HEK293 (cell line): ENCODE data around the gene SCIMP.
A peak's percentile ranks its signal among the peaks of the same experiment; 100 is the strongest.
"Not testable (repeated sequence)": the region's sequence is repeated elsewhere in the genome, so short reads cannot be mapped to it uniquely, and the experiment has no call there.

ENCODE experiments used
- CTCF ChIA-PET: fragments of 350-600 bp; formaldehyde crosslinking; extraction: SDS; loops from one replicate; lab custom pipeline; 2021; ENCODE audit warnings: antibody characterized with exemption; lab: Yijun Ruan, JAX
- POLR2A ChIA-PET: fragments of 300-600 bp; formaldehyde crosslinking; extraction: SDS; loops from one replicate; lab custom pipeline; 2020; ENCODE audit warnings: antibody characterized with exemption, inconsistent platforms; lab: Yijun Ruan, JAX
- H3K27ac ChIP-seq: fragments of 200-500 bp; sonication (Bioruptor generic); 2 replicates; pipeline ENCODE4 v1.5.1; 2014; ENCODE audit warnings: low read depth, low read length, control low read depth, inconsistent platforms; ENCODE audit errors: extremely low read depth
- H3K36me3 ChIP-seq, 2 experiments: fragments of 200-500 bp in 1 of 2; sonication (Bioruptor generic) in 1 of 2; 1 replicate in 1 of 2; 2 replicates in 1 of 2; pipeline ENCODE4 v1.5.1; 2014 to 2017; ENCODE audit warnings: inconsistent platforms in 2 of 2, low read length in 2 of 2; ENCODE audit not compliant: control insufficient read depth in 2 of 2, insufficient read depth in 1 of 2
- H3K4me1 ChIP-seq: fragments of 200-500 bp; sonication (Bioruptor generic); 2 replicates; pipeline ENCODE4 v1.5.1; 2014; ENCODE audit warnings: mild to moderate bottlenecking, low read length, inconsistent platforms; ENCODE audit not compliant: control insufficient read depth, insufficient read depth
- H3K4me3 ChIP-seq: 2 replicates; pipeline ENCODE4 v1.5.1; 2011; ENCODE audit warnings: low read depth, mild to moderate bottlenecking, control low read depth, low read length, moderate library complexity
- H3K9me3 ChIP-seq: fragments of 200-500 bp; sonication (Bioruptor generic); 2 replicates; pipeline ENCODE4 v1.5.1; 2014; ENCODE audit warnings: low read depth, low read length, inconsistent platforms; ENCODE audit not compliant: control insufficient read depth, insufficient read depth
- EGR2 ChIP-seq: fragments of 450-650 bp; formaldehyde crosslinking; IDR thresholded peaks from 2 replicates; pipeline ENCODE4 v1.5.1; 2016; ENCODE audit warnings: low read depth, missing biosample characterization, missing genetic modification characterization
- PRDM1 ChIP-seq: fragments of 450-650 bp; formaldehyde crosslinking; IDR thresholded peaks from 2 replicates; pipeline ENCODE4; 2016; ENCODE audit warnings: missing biosample characterization, missing genetic modification characterization
- PRDM10 ChIP-seq: fragments of 450-650 bp; formaldehyde crosslinking; IDR thresholded peaks from 2 replicates; pipeline ENCODE4 v1.5.1; 2016; ENCODE audit warnings: missing biosample characterization, missing genetic modification characterization
- ZFHX2 ChIP-seq: fragments of 450-650 bp; formaldehyde crosslinking; conservative IDR thresholded peaks from 2 replicates; pipeline ENCODE4 v1.5.1; 2016; ENCODE audit warnings: missing biosample characterization, missing genetic modification characterization
- ZNF10 ChIP-seq: fragments of 450-650 bp; formaldehyde crosslinking; IDR thresholded peaks from 2 replicates; pipeline ENCODE4 v1.5.1; 2017; ENCODE audit warnings: missing biosample characterization, missing genetic modification characterization
- ZNF138 ChIP-seq: fragments of 450-650 bp; formaldehyde crosslinking; IDR thresholded peaks from 2 replicates; pipeline ENCODE4 v1.5.1; 2016; ENCODE audit warnings: missing biosample characterization, missing genetic modification characterization, borderline replicate concordance
- ZNF311 ChIP-seq: fragments of 450-650 bp; formaldehyde crosslinking; IDR thresholded peaks from 2 replicates; pipeline ENCODE4 v1.5.1; 2017; ENCODE audit warnings: missing biosample characterization, missing genetic modification characterization, borderline replicate concordance
- ZNF341 ChIP-seq: fragments of 450-650 bp; formaldehyde crosslinking; IDR thresholded peaks from 2 replicates; pipeline ENCODE4; 2016; ENCODE audit warnings: low read depth, missing biosample characterization, missing genetic modification characterization
- ZNF404 ChIP-seq: fragments of 450-650 bp; formaldehyde crosslinking; IDR thresholded peaks from 2 replicates; pipeline ENCODE4 v1.5.1; 2017; ENCODE audit warnings: missing biosample characterization, missing genetic modification characterization
- ZNF426 ChIP-seq: fragments of 450-650 bp; formaldehyde crosslinking; IDR thresholded peaks from 2 replicates; pipeline ENCODE4 v1.5.1; 2017; ENCODE audit warnings: missing biosample characterization, missing genetic modification characterization, mild to moderate bottlenecking, inconsistent platforms, moderate library complexity
- ZNF514 ChIP-seq: fragments of 450-650 bp; formaldehyde crosslinking; IDR thresholded peaks from 2 replicates; pipeline ENCODE4 v1.5.1; 2016; ENCODE audit warnings: missing biosample characterization, missing genetic modification characterization
- ZNF664 ChIP-seq: fragments of 450-650 bp; formaldehyde crosslinking; IDR thresholded peaks from 2 replicates; pipeline ENCODE4 v1.5.1; 2016; ENCODE audit warnings: missing biosample characterization, missing genetic modification characterization
- TF ChIP-seq, protein P1 (sequence below): IDR thresholded peaks from 2 replicates; pipeline ENCODE4 v1.6.1; 2011; ENCODE audit warnings: mild to moderate bottlenecking, low read depth, low read length, borderline replicate concordance

Gene SCIMP

GRCh38 chr17:5226940-5227878, 7.5 kb downstream of the SCIMP start:
- H3K27ac ChIP-seq, result no peak overlapping the region
- H3K4me1 ChIP-seq, result peaks cover 2% of the 10 kb centered on the region; the same call in 1 of the 2 replicates
- no peaks in the 10 kb centered on the region for H3K9me3 ChIP-seq
- H3K36me3 ChIP-seq, result peaks cover 4 to 15% of the 10 kb centered on the region in 2 experiments; a peak in 2 of 3 replicates
- CTCF ChIA-PET, result interaction anchor here (1.1 to 3.8 kb wide), 3 partner anchors 10 to 212 kb away, joined by 3 to 15 read pairs (median 3); partner anchors contain the start of genes C1QBP and ZNF594
- no peak overlapping the region for H3K4me3 ChIP-seq
- TF ChIP-seq, protein P1, sequence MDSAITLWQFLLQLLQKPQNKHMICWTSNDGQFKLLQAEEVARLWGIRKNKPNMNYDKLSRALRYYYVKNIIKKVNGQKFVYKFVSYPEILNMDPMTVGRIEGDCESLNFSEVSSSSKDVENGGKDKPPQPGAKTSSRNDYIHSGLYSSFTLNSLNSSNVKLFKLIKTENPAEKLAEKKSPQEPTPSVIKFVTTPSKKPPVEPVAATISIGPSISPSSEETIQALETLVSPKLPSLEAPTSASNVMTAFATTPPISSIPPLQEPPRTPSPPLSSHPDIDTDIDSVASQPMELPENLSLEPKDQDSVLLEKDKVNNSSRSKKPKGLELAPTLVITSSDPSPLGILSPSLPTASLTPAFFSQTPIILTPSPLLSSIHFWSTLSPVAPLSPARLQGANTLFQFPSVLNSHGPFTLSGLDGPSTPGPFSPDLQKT, result no peak
- TF ChIP-seq EGR2 (peak; percentile 65), ZFHX2 (peak; percentile 29)
- TF ChIP-seq, all 188 proteins: peak for 2
- POLR2A ChIA-PET, result interaction anchor here (0.7 kb wide), 1 partner anchor 721 kb away, joined by 3 read pairs; no protein-coding TSS in a partner anchor

GRCh38 chr17:5225668-5226457, 8.8 kb downstream of the SCIMP start:
- Histone ChIP-seq H3K27ac (no peak overlapping the region), H3K4me1 (no peaks in the 10 kb centered on the region), H3K4me3 (no peak overlapping the region), H3K36me3 (peaks cover 4 to 15% of the 10 kb centered on the region in 2 experiments; a peak in 2 of 3 replicates), H3K9me3 (no peaks in the 10 kb centered on the region)
- TF ChIP-seq PRDM1 (no peak), ZNF664 (tag by site-specific recombination) (no peak), ZNF311 (no peak), ZNF426 (tag by site-specific recombination) (no peak), ZNF341 (no peak), EGR2 (no peak), ZNF138 (tag by site-specific recombination) (no peak), ZNF10 (tag by site-specific recombination) (no peak), ZNF404 (no peak), PRDM10 (tag by site-specific recombination) (no peak), ZNF514 (tag by site-specific recombination) (no peak)
- ChIA-PET POLR2A (no interaction called here), CTCF (interaction anchor here (0.7 to 1.8 kb wide), 2 partner anchors 11 to 14 kb away, joined by 3 to 12 read pairs; no protein-coding TSS in a partner anchor)

DNA sequence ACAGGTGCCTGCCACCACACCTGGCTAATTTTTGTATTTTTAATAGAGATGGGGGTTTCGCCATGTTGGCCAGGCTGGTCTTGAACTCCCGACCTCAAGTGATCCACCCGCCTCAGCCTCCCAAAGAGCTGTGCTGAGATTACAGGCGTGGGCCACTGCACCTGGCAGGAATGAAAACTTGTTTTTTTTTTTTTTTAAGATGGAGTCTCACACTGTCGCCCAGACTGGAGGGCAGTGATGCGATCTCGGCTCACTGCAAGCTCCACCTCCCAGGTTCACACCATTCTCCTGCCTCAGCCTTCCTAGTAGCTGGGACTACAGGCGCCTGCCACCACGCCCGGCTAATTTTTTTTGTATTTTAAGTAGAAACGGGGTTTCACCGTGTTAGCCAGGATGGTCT, 12.7 kb downstream of the SCIMP start:
- not testable (repeated sequence) for H3K4me1 ChIP-seq, H3K27ac ChIP-seq, H3K36me3 ChIP-seq, H3K4me3 ChIP-seq, H3K9me3 ChIP-seq
- ChIA-PET CTCF (interaction anchor here (0.6 kb wide), 1 partner anchor 15 kb away, joined by 5 read pairs; no protein-coding TSS in a partner anchor), POLR2A (interaction anchor here (0.6 kb wide), 1 partner anchor 50 kb away, joined by 3 read pairs; no protein-coding TSS in a partner anchor)
